IMR-90 (cell line): ENCODE measurements around the gene NAXE. TPM values are rescaled to one million over a fixed set of nuclear protein-coding genes. Genes with fewer than 3 reads are reported as not detected.

Experiments used
- ATAC-seq: fragments of 200-7000 bp; cut with Tn5 transposase; 2 replicates; pipeline ENCODE4 v1.9.1; 2020; ENCODE audit warnings: low read depth, mild to moderate bottlenecking, moderate library complexity
- BruUV-seq: library from RNA; stranded (reverse); fragments of 400-500 nt; replicated peaks from 2 replicates; lab custom pipeline; 2021; lab: Mats Ljungman, UMichigan
- CTCF ChIA-PET: fragments of 300-600 bp; formaldehyde crosslinking; extraction: SDS; loops from one replicate; lab custom pipeline; 2021; ENCODE audit warnings: antibody characterized with exemption; lab: Yijun Ruan, JAX
- POLR2A ChIA-PET: fragments of 300-600 bp; sonication (Branson Sonifier 250); formaldehyde crosslinking; loops from one replicate; lab custom pipeline; 2022; ENCODE audit warnings: antibody characterized with exemption; ENCODE audit not compliant: unreplicated experiment; lab: Charles Lee
- DNase-seq: peaks from one replicate; pipeline ENCODE4 v3.0.0; 2013
- H2AFZ ChIP-seq: replicated peaks from 2 replicates; pipeline ENCODE3; 2013; ENCODE audit warnings: low read length, mild to moderate bottlenecking; ENCODE audit not compliant: poor library complexity
- H2AK5ac ChIP-seq: 2 replicates; pipeline ENCODE4 v1.6.1; 2013; ENCODE audit warnings: low read depth, low read length, inconsistent platforms
- H2AK9ac ChIP-seq: replicated peaks from 2 replicates; pipeline ENCODE3; 2013; ENCODE audit warnings: mild to moderate bottlenecking, low read depth, low read length, moderate library complexity; ENCODE audit not compliant: poor library complexity
- H2BK120ac ChIP-seq: 2 replicates; pipeline ENCODE4 v1.6.1; 2013; ENCODE audit warnings: low read depth, low read length, inconsistent platforms
- H2BK15ac ChIP-seq: 3 replicates; pipeline ENCODE4 v1.6.1; 2013; ENCODE audit warnings: low read depth, low read length, inconsistent platforms
- H2BK20ac ChIP-seq: 2 replicates; pipeline ENCODE4 v1.6.1; 2013; ENCODE audit warnings: low read depth, mild to moderate bottlenecking, inconsistent platforms, low read length, moderate library complexity
- H2BK5ac ChIP-seq: 2 replicates; pipeline ENCODE4 v1.6.1; 2013; ENCODE audit warnings: mild to moderate bottlenecking, low read depth, low read length, inconsistent platforms; ENCODE audit not compliant: poor library complexity, severe bottlenecking
- H3K14ac ChIP-seq: replicated peaks from 2 replicates; pipeline ENCODE4 v1.6.1; 2013; ENCODE audit warnings: low read depth, low read length, inconsistent platforms
- H3K18ac ChIP-seq: 2 replicates; pipeline ENCODE4 v1.6.1; 2013; ENCODE audit warnings: low read depth, low read length, control low read depth
- H3K23ac ChIP-seq: 2 replicates; pipeline ENCODE4 v1.6.1; 2013; ENCODE audit warnings: low read depth, low read length, inconsistent platforms
- H3K27ac ChIP-seq: 2 replicates; pipeline ENCODE4 v1.5.1; 2013; ENCODE audit warnings: mild to moderate bottlenecking, control low read depth, low read length; ENCODE audit not compliant: insufficient read depth
- H3K27me3 ChIP-seq: 2 replicates; pipeline ENCODE4 v1.6.1; 2013; ENCODE audit warnings: low read length; ENCODE audit not compliant: control insufficient read depth, insufficient read depth
- H3K36me3 ChIP-seq: 2 replicates; pipeline ENCODE4 v1.6.1; 2013; ENCODE audit warnings: low read length, mixed read lengths; ENCODE audit not compliant: control insufficient read depth, insufficient read depth
- H3K4ac ChIP-seq: 2 replicates; pipeline ENCODE4 v1.6.1; 2013; ENCODE audit warnings: low read depth, low read length, inconsistent platforms
- H3K4me1 ChIP-seq: 2 replicates; pipeline ENCODE4 v1.6.1; 2013; ENCODE audit warnings: low read length, mixed read lengths; ENCODE audit not compliant: control insufficient read depth, insufficient read depth
- H3K4me2 ChIP-seq: 2 replicates; pipeline ENCODE4 v1.6.1; 2013; ENCODE audit warnings: low read depth, mild to moderate bottlenecking, control low read depth, low read length, moderate library complexity
- H3K4me3 ChIP-seq: 2 replicates; pipeline ENCODE4 v1.5.1; 2013; ENCODE audit warnings: low read depth, mild to moderate bottlenecking, control low read depth, low read length, moderate library complexity; ENCODE audit not compliant: insufficient read depth
- H3K56ac ChIP-seq: 2 replicates; pipeline ENCODE4 v1.6.1; 2013; ENCODE audit warnings: low read length, inconsistent platforms; ENCODE audit not compliant: insufficient read depth; ENCODE audit errors: extremely low read depth
- H3K79me1 ChIP-seq, 2 experiments: 2 replicates each; pipeline ENCODE4 v1.6.1; 2013; ENCODE audit warnings: low read length in 2 of 2, inconsistent platforms in 1 of 2, low read depth in 1 of 2
- H3K9ac ChIP-seq: 2 replicates; pipeline ENCODE4 v1.6.1; 2013; ENCODE audit warnings: low read depth, low read length, control low read depth
- H3K9me1 ChIP-seq: 2 replicates; pipeline ENCODE4 v1.6.1; 2013; ENCODE audit warnings: low read length, inconsistent platforms; ENCODE audit not compliant: insufficient read depth
- H3K9me3 ChIP-seq: 2 replicates; pipeline ENCODE4 v1.6.1; 2013; ENCODE audit warnings: low read length; ENCODE audit not compliant: control insufficient read depth, insufficient read depth
- H4K20me1 ChIP-seq: 2 replicates; pipeline ENCODE4 v1.6.1; 2013; ENCODE audit warnings: low read length, inconsistent platforms; ENCODE audit not compliant: insufficient read depth
- H4K5ac ChIP-seq: 2 replicates; pipeline ENCODE4 v1.6.1; 2013; ENCODE audit warnings: mild to moderate bottlenecking, low read depth, low read length, control low read depth
- H4K8ac ChIP-seq, 2 experiments: 2 replicates each; pipeline ENCODE4 v1.6.1; 2013; ENCODE audit warnings: low read depth in 2 of 2, low read length in 2 of 2, control low read depth in 1 of 2, inconsistent platforms in 1 of 2
- H4K91ac ChIP-seq: 2 replicates; pipeline ENCODE4 v1.6.1; 2013; ENCODE audit warnings: low read depth, low read length, inconsistent platforms; ENCODE audit not compliant: insufficient read depth
- CHD1 ChIP-seq: IDR thresholded peaks from 2 replicates; pipeline ENCODE4 v1.6.1; 2012; ENCODE audit warnings: low read depth, low read length, improper control_type of control experiment
- FOS ChIP-seq: fragments of 150-350 bp; IDR thresholded peaks from 2 replicates; pipeline ENCODE4 v1.6.1; 2016; ENCODE audit warnings: low read depth, low read length
- MAZ ChIP-seq: IDR thresholded peaks from 2 replicates; pipeline ENCODE4 v1.6.1; 2012; ENCODE audit warnings: low read depth, mild to moderate bottlenecking, low read length, improper control_type of control experiment, moderate library complexity, borderline replicate concordance
- NFE2L2 ChIP-seq: fragments of 150-350 bp; IDR thresholded peaks from 2 replicates; pipeline ENCODE4 v1.6.1; 2016; ENCODE audit warnings: low read depth, mild to moderate bottlenecking, low read length
- POLR2A ChIP-seq: IDR thresholded peaks from 2 replicates; pipeline ENCODE4 v1.6.1; 2012; ENCODE audit warnings: mild to moderate bottlenecking, low read depth, low read length
- RAD21 ChIP-seq: IDR thresholded peaks from 2 replicates; pipeline ENCODE4 v1.6.1; 2012; ENCODE audit warnings: low read length, improper control_type of control experiment
- RCOR1 ChIP-seq: IDR thresholded peaks from 2 replicates; pipeline ENCODE4 v1.6.1; 2012; ENCODE audit warnings: mild to moderate bottlenecking, low read length, improper control_type of control experiment; ENCODE audit not compliant: insufficient replicate concordance
- RFX5 ChIP-seq: IDR thresholded peaks from 2 replicates; pipeline ENCODE4 v1.8.0; 2012; ENCODE audit warnings: low read depth, mild to moderate bottlenecking, low read length, moderate library complexity
- SMC3 ChIP-seq: fragments of 150-350 bp; IDR thresholded peaks from 2 replicates; pipeline ENCODE4 v1.6.1; 2016; ENCODE audit warnings: low read depth, mild to moderate bottlenecking, antibody characterized with exemption, low read length, moderate library complexity
- WGBS, 2 experiments: methylation state at CpG; one replicate each; pipeline versions ENCODE4 v1.1.5 to v1.1.7; 2013; ENCODE audit warnings: missing lambda C conversion rate in 2 of 2; ENCODE audit not compliant: insufficient read length in 1 of 2; ENCODE audit errors: extremely low coverage in 2 of 2; 5-methylcytosine and 5-hydroxymethylcytosine counted together
- dilution Hi-C: fragments of 300-500 bp; cut with HindIII; formaldehyde crosslinking; loops from one replicate; pipeline ENCODE4 v1.14.3; 2018; ENCODE audit warnings: low sequenced_read_pairs; ENCODE audit not compliant: unreplicated experiment
- in situ Hi-C: fragments of 300-500 bp; cut with MboI; formaldehyde crosslinking; loops from 3 replicates; pipeline ENCODE4 v1.14.3; 2019; ENCODE audit warnings: low sequenced_read_pairs, inconsistent platforms, mixed read lengths
- intact Hi-C: fragments of 100-400 bp; cut with micrococcal nuclease; formaldehyde crosslinking; loops from 2 replicates; pipeline ENCODE4 v1.10.0; 2022
- polyA plus RNA-seq, 3 experiments: library from polyadenylated mRNA; depleted of rRNA; stranded (reverse); fragments of >200 nt; gene quantifications; 2 replicates each; pipeline ENCODE4 v1.2.3, GENCODE V29; 2012; ENCODE audit warnings: low replicate concordance in 1 of 3
- total RNA-seq: library from RNA; depleted of rRNA; stranded (reverse); fragments of >200 nt; gene quantifications from 2 replicates; pipeline ENCODE4 v1.2.3, GENCODE V29; 2012
- TF ChIP-seq, protein P1 (sequence below): conservative IDR thresholded peaks from 2 replicates; pipeline ENCODE4 v1.5.1; 2012; ENCODE audit warnings: mild to moderate bottlenecking, low read depth, low read length, improper control_type of control experiment
- TF ChIP-seq, protein P2 (sequence below): fragments of 150-350 bp; IDR thresholded peaks from 2 replicates; pipeline ENCODE4 v1.6.1; 2017; ENCODE audit warnings: mild to moderate bottlenecking, antibody characterized with exemption, low read length, low read depth

Gene NAXE
- total and polyA plus RNA-seq, 2 of the 4 experiments (the other 2 are of a cell fraction): 61.0 to 74.2 TPM

GRCh38 chr1:156612666-156613065 is 21.1 kb downstream of the NAXE start:
- Histone ChIP-seq H4K8ac (no peak overlapping the region), H3K27me3 (peaks cover 49% of the 10 kb centered on the region), H2BK20ac (no peak overlapping the region), H3K79me1 (no peaks in the 10 kb centered on the region), H3K4me3 (no peak overlapping the region), H3K4ac (no peak overlapping the region), H3K4me1 (peaks cover 4% of the 10 kb centered on the region; the same call in 1 of the 2 replicates), H2AK9ac (no peak overlapping the region), H3K9ac (no peak overlapping the region), H2BK15ac (no peak overlapping the region), H3K14ac (no peak overlapping the region), H3K27ac (no peak overlapping the region), H2AK5ac (no peak overlapping the region), H3K9me3 (no peaks in the 10 kb centered on the region), H4K5ac (no peak overlapping the region), H4K91ac (no peak overlapping the region), H3K36me3 (no peaks in the 10 kb centered on the region), H2AFZ (no peak overlapping the region), H3K9me1 (no peaks in the 10 kb centered on the region), H3K4me2 (no peak overlapping the region), H4K20me1 (no peaks in the 10 kb centered on the region), H3K56ac (no peak overlapping the region), H3K18ac (no peak overlapping the region), H3K23ac (no peak overlapping the region), H2BK120ac (no peak overlapping the region), H2BK5ac (no peak overlapping the region)
- no TSS peak for BruUV-seq
- TF ChIP-seq NFE2L2 (no peak), CHD1 (no peak), RAD21 (no peak), MAZ (no peak), RFX5 (no peak), RCOR1 (no peak), POLR2A (no peak), FOS (no peak), SMC3 (no peak)
- TF ChIP-seq, protein P1, sequence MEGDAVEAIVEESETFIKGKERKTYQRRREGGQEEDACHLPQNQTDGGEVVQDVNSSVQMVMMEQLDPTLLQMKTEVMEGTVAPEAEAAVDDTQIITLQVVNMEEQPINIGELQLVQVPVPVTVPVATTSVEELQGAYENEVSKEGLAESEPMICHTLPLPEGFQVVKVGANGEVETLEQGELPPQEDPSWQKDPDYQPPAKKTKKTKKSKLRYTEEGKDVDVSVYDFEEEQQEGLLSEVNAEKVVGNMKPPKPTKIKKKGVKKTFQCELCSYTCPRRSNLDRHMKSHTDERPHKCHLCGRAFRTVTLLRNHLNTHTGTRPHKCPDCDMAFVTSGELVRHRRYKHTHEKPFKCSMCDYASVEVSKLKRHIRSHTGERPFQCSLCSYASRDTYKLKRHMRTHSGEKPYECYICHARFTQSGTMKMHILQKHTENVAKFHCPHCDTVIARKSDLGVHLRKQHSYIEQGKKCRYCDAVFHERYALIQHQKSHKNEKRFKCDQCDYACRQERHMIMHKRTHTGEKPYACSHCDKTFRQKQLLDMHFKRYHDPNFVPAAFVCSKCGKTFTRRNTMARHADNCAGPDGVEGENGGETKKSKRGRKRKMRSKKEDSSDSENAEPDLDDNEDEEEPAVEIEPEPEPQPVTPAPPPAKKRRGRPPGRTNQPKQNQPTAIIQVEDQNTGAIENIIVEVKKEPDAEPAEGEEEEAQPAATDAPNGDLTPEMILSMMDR: no peak
- TF ChIP-seq, protein P2, sequence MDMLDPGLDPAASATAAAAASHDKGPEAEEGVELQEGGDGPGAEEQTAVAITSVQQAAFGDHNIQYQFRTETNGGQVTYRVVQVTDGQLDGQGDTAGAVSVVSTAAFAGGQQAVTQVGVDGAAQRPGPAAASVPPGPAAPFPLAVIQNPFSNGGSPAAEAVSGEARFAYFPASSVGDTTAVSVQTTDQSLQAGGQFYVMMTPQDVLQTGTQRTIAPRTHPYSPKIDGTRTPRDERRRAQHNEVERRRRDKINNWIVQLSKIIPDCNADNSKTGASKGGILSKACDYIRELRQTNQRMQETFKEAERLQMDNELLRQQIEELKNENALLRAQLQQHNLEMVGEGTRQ: no peak
- ChIA-PET CTCF (interaction anchor here (0.8 to 2.2 kb wide), 3 partner anchors 11 to 227 kb away, joined by 3 to 5 read pairs (median 4); no protein-coding TSS in a partner anchor), POLR2A (no interaction called here)
- dilution Hi-C loops: no loop called here
- in situ Hi-C loops: no loop called here
- intact Hi-C loops: no loop called here
- whole genome bisulfite sequencing, 2 experiments: 80% methylated on average over 2 of the region's 3 CpGs; no CpG with 5 or more reads in 1 of the 2 experiments
- ATAC-seq (no peak), DNase-seq (no peak)
